ENCODE results near the gene MYOF.

The MYOF gene

DNA sequence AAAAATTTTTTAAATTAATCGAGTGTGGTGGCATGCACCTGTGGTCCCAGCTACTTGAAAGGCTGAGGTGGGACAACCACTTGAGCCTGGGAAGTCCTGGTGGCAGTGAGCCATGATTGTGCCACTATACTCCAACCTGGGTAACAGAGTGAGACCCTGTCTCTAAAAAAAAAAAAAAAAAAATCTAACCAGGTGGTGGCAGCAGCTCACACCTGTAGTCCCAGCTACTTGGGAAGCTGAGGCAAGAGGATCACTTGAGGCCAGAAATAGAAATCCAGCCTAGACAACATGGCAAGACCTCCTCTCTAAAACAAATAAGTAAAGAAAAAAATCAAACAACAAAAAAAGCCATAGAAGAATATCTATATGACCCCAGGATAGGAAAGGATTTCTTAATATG is 3.6 kb upstream of the MYOF start:
- ChIA-PET POLR2A (ENCODE audit: low non-redundant PET) (no interaction called here), CTCF (interaction anchor here (1.0 to 6.2 kb wide), 2 partner anchors 110 to 195 kb away, joined by 5 to 95 read pairs; no protein-coding TSS in a partner anchor)
- H3K27ac ChIP-seq = no peak overlapping the region
- TF ChIP-seq, protein P1, sequence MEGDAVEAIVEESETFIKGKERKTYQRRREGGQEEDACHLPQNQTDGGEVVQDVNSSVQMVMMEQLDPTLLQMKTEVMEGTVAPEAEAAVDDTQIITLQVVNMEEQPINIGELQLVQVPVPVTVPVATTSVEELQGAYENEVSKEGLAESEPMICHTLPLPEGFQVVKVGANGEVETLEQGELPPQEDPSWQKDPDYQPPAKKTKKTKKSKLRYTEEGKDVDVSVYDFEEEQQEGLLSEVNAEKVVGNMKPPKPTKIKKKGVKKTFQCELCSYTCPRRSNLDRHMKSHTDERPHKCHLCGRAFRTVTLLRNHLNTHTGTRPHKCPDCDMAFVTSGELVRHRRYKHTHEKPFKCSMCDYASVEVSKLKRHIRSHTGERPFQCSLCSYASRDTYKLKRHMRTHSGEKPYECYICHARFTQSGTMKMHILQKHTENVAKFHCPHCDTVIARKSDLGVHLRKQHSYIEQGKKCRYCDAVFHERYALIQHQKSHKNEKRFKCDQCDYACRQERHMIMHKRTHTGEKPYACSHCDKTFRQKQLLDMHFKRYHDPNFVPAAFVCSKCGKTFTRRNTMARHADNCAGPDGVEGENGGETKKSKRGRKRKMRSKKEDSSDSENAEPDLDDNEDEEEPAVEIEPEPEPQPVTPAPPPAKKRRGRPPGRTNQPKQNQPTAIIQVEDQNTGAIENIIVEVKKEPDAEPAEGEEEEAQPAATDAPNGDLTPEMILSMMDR (conservative IDR thresholded peaks at IDR 0.05; ENCODE audit: low read depth) = no peak
- no peak for DNase-seq (ENCODE audit: low spot score)

DNA sequence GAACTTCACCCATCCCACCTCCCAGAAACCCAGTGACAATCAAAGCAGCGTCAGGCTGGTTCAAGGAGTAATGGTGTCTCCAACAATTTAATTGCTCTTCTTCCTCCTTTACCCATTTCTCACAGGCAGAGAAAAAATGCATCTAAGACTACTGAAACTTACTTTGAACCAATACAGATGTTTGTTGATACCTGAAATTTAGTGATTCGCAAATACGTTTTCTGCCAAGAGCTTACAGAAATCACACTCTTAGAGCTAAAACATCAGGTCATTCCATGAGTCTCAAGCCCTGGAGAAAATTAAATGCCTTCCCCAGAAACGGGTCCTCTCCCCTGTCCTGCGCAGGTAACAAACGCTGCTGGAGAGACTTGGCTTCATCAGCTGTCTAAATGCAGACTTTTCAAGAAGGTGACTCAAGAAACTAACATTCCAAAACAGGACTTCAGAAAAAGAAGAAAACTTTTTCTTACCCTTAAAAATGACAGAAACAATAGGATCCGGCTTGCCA is 443 bp downstream of the MYOF start:
- TF ChIP-seq, protein P1 (conservative IDR thresholded peaks at IDR 0.05; ENCODE audit: low read depth) = no peak
- ChIA-PET CTCF (interaction anchor here (0.6 to 6.2 kb wide), 21 partner anchors 10 to 527 kb away, joined by 3 to 95 read pairs (median 6); no protein-coding TSS in a partner anchor), POLR2A (ENCODE audit: low non-redundant PET) (interaction anchor here (0.6 to 2.1 kb wide), 8 partner anchors 13 to 105 kb away, joined by 3 to 5 read pairs (median 4); no protein-coding TSS in a partner anchor)
- H3K27ac ChIP-seq = peak overlapping the region; percentile 94
- peak; percentile 42 for DNase-seq (ENCODE audit: low spot score)

DNA sequence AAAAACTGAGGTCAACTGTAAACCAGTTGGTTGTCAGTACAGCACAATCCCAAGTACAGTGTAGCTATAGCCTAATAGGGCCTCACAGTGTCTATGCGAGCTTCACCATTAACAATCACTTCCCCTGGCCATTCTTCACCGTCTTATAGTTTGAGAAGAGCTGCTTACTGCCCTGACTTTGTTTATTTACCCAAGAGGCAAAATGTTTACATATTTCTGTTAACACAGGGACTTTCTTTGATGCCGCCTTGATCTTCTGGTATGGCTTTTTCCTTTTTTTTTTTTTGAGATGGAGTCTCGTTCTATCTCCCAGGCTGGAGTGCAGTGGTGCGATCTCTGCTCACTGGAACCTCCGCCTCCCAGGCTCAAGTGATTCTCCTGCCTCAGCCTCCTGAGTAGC is 3.3 kb downstream of the MYOF start:
- DNase-seq (ENCODE audit: low spot score) = no peak
- ChIA-PET CTCF (interaction anchor here (0.9 kb wide), 1 partner anchor 10 kb away, joined by 3 read pairs; no protein-coding TSS in a partner anchor), POLR2A (ENCODE audit: low non-redundant PET) (interaction anchor here (0.7 kb wide), 2 partner anchors 38 to 41 kb away, joined by 3 to 4 read pairs; no protein-coding TSS in a partner anchor)
- peak overlapping the region; percentile 78 for H3K27ac ChIP-seq
- TF ChIP-seq, protein P1 (conservative IDR thresholded peaks at IDR 0.05; ENCODE audit: low read depth) = no peak

DNA sequence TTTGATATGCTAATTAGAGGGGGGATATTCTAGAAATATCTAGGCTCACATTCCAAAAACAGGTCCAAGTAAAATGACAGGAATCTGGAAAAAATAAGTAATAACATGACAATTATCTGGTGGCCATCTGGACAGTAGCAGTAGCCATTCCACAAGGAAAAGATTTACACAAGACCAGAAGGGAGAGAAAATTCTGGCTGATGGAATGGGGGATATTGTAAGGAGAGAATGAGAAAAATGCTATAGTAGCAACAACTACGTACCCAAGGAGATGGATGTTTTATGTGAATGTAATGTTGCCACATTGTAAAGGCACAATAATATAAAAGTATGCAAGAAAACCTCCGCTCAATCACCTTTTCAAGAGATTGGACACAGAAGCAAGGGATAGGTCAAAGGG is 5.4 kb downstream of the MYOF start:
- DNase-seq (ENCODE audit: low spot score) = no peak
- ChIA-PET CTCF (no interaction called here), POLR2A (ENCODE audit: low non-redundant PET) (interaction anchor here (0.6 kb wide), 1 partner anchor 97 kb away, joined by 7 read pairs; no protein-coding TSS in a partner anchor)
- TF ChIP-seq, protein P1 (conservative IDR thresholded peaks at IDR 0.05; ENCODE audit: low read depth) = no peak
- H3K27ac ChIP-seq = peak overlapping the region; percentile 78

DNA sequence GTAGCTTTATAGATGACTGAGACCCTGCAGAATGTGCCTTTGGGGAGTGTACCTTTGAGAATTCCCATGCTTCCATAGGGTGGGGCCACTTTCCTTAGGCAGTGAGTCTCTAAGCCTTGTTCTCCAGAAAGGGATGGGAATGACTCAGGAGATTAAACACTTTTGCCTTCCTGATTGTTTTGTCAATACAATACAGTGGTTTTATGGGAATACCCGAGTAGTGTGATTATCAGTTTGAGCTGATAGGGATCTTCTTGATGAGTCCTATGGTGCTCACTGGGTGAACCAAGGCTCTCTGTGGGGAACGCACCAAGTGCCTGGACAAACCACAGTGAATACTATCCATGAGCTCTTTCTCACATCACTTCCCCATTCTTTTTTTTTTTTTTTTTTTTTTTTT is 6.3 kb downstream of the MYOF start:
- H3K27ac ChIP-seq = peak overlapping the region; percentile 90
- TF ChIP-seq, protein P1 (conservative IDR thresholded peaks at IDR 0.05; ENCODE audit: low read depth) = no peak
- ChIA-PET CTCF (interaction anchor here (1.2 kb wide), 1 partner anchor 100 kb away, joined by 3 read pairs; no protein-coding TSS in a partner anchor), POLR2A (ENCODE audit: low non-redundant PET) (interaction anchor here (0.6 to 1.0 kb wide), 5 partner anchors 14 to 96 kb away, joined by 4 to 7 read pairs (median 6); no protein-coding TSS in a partner anchor)
- peak; percentile 91 for DNase-seq (ENCODE audit: low spot score)

DNA sequence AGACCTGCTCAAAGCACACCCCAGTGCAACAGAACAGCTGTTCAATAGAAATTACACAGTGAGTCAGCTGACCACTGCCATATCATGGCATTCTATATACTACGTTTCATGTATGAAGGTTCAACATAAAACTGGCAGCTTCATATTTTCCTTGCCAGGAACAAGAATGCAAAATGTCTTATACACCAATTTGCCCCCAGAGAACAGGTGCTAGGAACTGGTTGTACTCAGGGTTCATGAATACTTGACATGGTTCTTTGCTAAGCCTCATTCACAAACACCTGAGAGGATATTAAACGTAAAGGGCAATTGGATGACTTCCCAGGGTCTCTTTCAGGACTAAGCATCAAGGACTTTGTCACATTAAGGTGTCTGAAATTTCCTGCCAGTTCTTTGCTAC is 6.9 kb downstream of the MYOF start:
- ChIA-PET CTCF (interaction anchor here (0.8 to 1.2 kb wide), 2 partner anchors 11 to 99 kb away, joined by 3 to 5 read pairs; no protein-coding TSS in a partner anchor), POLR2A (ENCODE audit: low non-redundant PET) (interaction anchor here (0.9 to 1.4 kb wide), 3 partner anchors 9 to 38 kb away, joined by 3 to 5 read pairs (median 4); no protein-coding TSS in a partner anchor)
- no peak for DNase-seq (ENCODE audit: low spot score)
- TF ChIP-seq, protein P1 (conservative IDR thresholded peaks at IDR 0.05; ENCODE audit: low read depth) = no peak
- peak overlapping the region; percentile 74 for H3K27ac ChIP-seq
